Gastroesophageal sphincter (tissue), 3 donors: Measurements from ENCODE around the gene TRRAP.

Source experiments
- POLR2A ChIP-seq, 2 donors: fragments of 450-650 bp; IDR thresholded peaks; one replicate each; pipeline ENCODE4 v1.6.1; 2017; ENCODE audit warnings: antibody characterized with exemption in 2 of 2, mild to moderate bottlenecking in 2 of 2, moderate library complexity in 1 of 2
- TF ChIP-seq, protein P1 (sequence below), 4 experiments: fragments of 200-600 bp in 2 of 4; fragments of 450-650 bp in 2 of 4; sonication (generic) in 1 of 4; IDR thresholded peaks; one replicate each; pipeline ENCODE4 v1.5.1; 2017 to 2019; ENCODE audit warnings: antibody characterized with exemption in 4 of 4, mild to moderate bottlenecking in 2 of 4, moderate library complexity in 2 of 4

DNA sequence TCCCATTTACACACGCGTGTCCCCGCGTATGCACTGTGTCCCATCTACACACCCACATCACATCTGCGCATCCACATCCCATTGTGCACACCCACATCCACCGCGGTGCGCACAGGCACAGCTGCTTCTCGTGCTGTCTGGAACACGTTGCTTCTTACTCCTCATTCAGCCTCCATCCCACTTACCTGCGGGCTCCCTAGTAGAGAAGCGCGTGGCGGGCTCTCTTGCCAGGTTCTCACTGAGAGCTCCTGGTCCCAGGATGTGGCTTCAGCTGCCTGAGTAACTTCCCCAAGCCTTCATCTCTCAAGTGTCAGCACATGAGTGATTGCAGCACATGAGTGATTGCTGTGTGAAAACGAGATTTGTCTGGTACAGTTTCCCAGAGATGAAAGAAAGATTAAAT is 117.8 kb downstream of the TRRAP start:
- TF ChIP-seq, protein P1, sequence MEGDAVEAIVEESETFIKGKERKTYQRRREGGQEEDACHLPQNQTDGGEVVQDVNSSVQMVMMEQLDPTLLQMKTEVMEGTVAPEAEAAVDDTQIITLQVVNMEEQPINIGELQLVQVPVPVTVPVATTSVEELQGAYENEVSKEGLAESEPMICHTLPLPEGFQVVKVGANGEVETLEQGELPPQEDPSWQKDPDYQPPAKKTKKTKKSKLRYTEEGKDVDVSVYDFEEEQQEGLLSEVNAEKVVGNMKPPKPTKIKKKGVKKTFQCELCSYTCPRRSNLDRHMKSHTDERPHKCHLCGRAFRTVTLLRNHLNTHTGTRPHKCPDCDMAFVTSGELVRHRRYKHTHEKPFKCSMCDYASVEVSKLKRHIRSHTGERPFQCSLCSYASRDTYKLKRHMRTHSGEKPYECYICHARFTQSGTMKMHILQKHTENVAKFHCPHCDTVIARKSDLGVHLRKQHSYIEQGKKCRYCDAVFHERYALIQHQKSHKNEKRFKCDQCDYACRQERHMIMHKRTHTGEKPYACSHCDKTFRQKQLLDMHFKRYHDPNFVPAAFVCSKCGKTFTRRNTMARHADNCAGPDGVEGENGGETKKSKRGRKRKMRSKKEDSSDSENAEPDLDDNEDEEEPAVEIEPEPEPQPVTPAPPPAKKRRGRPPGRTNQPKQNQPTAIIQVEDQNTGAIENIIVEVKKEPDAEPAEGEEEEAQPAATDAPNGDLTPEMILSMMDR (IDR thresholded peaks at IDR 0.05), result no peak
- TF ChIP-seq POLR2A (IDR thresholded peaks at IDR 0.05), result no peak
